GM18508 (cell line): Measurements from ENCODE around the gene TMTC1.

Source experiments
- ATAC-seq: cut with Tn5 transposase; IDR thresholded peaks from one replicate; pipeline ENCODE4 v1.9.1; 2021; ENCODE audit warnings: moderate number of reproducible peaks; ENCODE audit not compliant: insufficient read depth, unreplicated experiment

Gene TMTC1

GRCh38 chr12:29781705-29782266, 2.0 kb downstream of the TMTC1 start:
- ATAC-seq, result peak; percentile 28

DNA sequence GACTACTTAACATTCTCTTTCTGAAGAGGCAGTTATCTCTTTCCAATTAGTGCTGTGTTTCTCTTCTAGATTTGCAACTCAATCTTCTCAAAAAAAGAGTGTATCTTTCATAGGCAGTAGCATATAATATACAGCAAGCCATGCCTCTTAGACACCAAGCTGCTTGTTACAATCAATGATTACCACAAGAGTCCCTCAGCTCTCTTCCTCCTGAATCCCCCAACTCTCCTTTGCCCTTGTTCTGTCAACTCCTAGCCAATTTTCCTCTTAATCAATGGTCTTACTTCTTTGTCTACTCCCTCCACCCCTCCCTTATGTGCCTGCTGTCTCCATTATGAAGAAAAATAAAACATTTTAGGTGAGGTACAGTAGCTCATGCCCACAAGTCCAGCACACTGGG, 2.6 kb downstream of the TMTC1 start:
- ATAC-seq, result no peak

DNA sequence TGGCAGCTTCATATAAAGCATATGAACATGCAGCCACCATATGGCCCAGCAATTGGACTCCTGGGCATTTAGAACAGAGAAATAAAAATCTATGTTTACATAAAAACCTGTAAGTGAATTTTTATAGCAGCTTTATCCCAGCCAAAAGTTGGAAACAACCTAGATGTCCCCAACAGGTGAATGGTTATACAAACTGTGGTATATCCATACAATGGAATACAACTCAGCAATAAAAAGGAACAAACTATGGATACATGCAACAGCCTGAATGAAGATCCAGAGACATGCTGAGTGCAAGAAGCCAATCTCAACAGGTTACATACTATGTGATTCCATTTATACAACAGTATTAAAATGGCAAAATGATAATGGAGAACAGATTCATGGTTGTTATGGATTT, 3.7 kb downstream of the TMTC1 start:
- ATAC-seq, result no peak

GRCh38 chr12:29778531-29778930, 5.2 kb downstream of the TMTC1 start:
- ATAC-seq, result no peak

DNA sequence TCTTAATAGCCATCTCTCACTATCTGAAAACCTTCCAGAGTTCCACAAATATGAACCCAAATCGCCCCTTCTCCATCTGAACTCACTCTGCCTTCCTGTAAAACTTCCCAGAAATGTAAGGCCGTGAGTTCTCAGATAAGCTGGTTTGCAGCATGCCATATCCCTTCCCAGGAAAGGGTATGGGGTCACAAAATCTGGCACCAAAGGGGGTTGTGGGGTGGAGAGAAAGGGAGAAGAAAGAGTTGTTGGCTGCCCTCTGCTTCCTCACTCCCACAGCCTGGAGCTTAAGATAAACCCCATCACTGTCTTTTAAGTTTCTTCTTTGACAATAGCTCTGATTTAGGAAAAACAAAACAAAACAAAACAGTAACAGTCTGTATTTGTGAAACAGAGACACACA, 10.7 kb downstream of the TMTC1 start:
- no peak for ATAC-seq

DNA sequence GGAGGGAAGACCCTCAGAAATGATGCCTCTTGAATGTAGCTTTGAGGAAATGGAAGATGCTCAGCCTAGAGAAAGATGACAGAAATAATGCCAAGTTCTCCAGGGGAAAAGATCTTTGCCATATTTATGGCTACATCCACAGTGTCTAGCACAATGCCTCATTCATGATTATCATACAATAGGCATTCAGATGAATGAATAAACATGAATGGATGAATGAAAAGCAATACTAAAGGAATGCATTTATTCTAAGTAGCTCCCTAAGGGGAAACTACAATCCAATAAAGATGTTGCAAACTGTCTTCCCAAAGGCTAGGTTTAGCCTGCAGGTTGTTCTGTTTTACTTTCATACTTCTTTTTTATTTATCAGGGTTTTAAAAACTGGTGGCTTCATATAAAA, 12.0 kb downstream of the TMTC1 start:
- ATAC-seq, result no peak

DNA sequence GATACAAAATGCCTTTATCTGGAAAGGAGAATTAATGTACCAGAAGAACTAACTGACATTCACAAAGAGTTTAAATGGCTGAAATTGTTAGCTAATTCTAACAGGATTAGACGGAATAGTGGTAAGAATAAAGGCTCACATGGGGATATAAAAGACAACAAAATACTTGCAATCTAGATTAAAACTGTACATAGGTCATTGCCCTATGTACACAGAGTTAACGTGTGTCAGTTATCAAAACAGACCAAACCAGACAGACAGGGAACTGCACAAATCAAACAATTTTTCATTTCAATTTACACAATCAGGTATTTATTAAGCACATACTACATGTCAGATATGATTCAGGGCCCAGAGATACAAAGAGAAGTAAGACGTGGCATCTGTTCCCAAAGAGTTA, 12.6 kb downstream of the TMTC1 start:
- no peak for ATAC-seq

GRCh38 chr12:29769162-29769858, 14.4 kb downstream of the TMTC1 start:
- ATAC-seq, result no peak

- ATAC-seq, result no peak
These were observed 15.4 kb downstream of the TMTC1 start for GRCh38 chr12:29768372-29768771.

DNA sequence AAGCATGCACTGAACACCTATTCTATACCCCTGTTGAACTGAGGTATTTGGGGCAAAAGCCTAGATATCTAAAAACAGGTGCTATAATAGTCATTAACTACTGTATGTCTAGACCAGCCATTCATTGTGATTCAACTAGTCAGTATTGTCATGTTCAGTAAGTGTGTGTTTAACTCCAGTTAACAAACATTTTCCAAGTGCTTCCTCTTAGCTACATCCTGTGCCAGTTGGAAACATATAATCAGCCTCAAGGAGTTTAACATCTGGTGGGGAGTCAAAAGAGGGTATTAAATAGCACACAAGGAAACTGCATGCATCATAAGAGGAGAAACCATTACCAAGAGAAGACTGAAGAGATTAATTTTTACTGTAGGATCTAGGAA, 20.4 kb downstream of the TMTC1 start:
- no peak for ATAC-seq

DNA sequence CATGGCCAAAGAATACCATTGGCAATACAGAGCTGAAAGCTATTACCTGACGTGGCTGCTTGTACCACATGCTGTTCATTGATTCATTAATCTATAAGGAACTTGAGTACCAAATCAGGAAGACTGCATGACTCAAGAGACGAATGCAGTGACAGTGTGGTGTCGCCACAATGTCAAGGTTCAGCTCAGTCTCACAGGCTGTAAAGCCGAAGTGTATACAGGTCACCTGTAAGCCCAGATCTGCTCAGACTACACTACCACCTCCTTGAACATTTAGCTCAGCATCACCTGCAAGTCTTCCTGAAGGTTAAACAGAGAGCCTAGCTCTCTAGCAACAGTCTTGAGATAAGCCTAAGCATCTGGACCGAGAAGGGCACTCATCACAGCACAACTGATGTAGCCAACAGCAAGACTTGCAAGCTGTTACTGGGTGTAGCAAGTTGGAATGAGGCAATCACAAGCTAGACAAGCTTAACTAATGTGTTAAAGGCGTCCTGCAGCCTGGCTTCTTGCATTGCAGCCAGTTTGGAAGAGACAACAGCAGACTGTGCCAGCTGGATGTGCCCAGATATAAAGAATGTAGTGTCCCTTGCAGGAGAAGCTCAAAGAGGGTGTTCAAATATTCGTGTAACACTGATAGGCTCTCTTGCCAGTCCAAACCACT, 21.0 kb downstream of the TMTC1 start:
- ATAC-seq, result no peak

- no peak for ATAC-seq
These were observed 23.8 kb downstream of the TMTC1 start for GRCh38 chr12:29759950-29760349.

DNA sequence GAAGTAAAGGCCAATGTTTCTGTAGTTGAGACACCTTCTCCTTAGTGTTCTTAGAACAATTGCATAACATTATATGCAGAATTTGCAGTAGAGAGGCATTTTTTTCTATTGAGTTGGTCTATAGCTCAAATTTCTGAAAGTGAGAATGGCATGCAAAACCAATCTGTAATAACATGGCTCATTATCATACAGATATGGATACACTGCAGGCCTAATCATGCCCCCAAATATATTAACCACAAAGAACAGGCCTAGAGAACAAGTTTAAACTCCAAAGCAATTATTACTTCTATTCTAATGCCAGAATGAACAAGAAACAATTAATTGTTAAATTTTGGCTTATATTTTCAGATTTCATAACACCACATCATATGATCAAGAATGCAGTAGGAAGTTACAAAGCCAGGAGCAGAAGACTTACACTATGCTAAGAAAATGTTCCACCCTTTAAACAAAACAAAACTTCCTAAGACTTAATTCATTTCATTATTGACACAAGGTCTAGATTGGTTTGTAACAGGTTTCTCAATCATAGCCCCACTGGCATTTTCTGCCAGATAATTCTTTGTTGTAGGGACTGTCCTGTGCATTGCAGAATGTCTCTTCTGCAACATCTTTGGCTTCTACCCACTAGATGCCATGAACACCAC, 26.9 kb downstream of the TMTC1 start:
- ATAC-seq, result no peak

DNA sequence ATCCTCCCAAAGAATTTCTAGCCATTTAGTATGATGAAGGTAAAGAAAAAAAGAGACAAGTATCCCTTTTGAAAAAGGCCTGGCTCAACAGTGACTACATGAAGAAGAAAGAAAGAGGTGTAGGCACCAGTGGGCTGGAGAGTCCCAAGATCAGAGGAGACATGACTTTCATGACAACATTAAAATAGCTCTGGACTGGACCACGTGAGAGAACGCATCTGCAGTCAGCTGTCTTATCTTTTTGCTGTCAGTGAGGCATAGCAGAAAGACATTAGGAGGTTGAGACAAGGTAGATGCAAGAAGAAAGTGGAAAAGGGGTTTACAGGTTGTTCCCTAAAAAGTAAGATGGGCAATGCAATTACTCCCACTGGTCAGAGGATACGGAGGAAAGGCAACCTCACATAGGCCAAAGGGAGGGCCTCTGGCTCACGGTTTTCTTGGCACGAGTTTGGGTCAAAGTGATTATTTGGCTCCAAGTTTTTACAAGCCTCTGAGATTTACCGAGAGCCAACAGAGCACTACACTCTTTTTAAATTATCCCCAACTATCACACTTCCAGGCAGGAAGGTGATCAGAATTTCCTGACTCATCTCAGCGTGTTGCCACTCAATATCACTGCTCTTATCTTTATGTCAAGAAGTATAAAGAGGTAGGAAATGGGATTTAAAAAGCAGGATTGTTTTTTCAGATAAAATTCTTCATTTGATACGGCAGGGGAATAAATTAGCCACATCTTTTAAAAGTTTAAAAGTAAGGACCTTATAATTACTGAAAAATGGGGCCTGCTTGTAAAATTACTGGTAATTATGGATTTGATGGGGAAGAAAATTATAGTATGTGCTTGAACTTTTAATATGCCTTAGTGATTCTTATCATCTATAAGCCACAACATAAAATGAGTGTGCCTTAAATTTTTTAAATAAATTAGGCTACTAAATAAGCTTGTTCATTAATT, 29.2 kb downstream of the TMTC1 start:
- ATAC-seq, result no peak

- ATAC-seq, result no peak
These were observed 31.6 kb downstream of the TMTC1 start for GRCh38 chr12:29752121-29752520.

GRCh38 chr12:29751676-29752075, 32.1 kb downstream of the TMTC1 start:
- no peak for ATAC-seq

DNA sequence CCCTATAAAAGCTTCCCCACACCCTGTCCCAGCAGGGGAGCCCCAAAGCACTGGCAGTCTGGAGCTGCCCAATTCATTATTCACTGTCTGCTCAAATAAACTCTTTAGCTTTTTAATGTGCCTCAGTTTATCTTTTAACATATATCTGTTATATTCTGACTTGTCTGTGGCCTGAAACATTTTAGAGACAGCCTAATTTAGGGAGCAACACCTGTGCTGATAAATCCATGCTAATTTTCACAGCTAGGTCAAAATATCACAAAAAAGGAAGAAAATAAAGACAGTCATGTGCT, 32.9 kb downstream of the TMTC1 start:
- ATAC-seq, result no peak

GRCh38 chr12:29750131-29750927, 33.4 kb downstream of the TMTC1 start:
- ATAC-seq, result peak; percentile 97

DNA sequence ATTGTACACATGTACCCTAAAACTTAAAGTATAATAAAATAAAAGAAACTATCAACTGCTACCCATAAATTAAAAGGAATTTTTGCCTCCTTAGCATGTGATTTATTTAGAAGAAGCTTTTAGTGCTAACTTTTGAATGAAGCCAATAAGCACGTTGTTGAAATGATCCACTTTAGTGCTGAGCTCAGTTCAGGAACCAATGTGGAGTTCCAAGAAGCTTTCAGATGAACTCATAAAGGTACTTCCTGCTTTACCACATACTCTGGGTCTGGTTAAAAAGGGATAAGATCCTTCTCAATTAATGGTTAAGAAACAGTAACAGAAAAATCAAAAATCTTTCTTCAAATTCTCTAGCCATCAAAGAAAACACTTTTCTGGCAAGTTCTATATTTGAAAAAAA, 39.4 kb downstream of the TMTC1 start:
- no peak for ATAC-seq

GRCh38 chr12:29743801-29744200, 39.9 kb downstream of the TMTC1 start:
- ATAC-seq, result no peak
